ENCODE measurements around the gene CCKAR.

The CCKAR gene

DNA sequence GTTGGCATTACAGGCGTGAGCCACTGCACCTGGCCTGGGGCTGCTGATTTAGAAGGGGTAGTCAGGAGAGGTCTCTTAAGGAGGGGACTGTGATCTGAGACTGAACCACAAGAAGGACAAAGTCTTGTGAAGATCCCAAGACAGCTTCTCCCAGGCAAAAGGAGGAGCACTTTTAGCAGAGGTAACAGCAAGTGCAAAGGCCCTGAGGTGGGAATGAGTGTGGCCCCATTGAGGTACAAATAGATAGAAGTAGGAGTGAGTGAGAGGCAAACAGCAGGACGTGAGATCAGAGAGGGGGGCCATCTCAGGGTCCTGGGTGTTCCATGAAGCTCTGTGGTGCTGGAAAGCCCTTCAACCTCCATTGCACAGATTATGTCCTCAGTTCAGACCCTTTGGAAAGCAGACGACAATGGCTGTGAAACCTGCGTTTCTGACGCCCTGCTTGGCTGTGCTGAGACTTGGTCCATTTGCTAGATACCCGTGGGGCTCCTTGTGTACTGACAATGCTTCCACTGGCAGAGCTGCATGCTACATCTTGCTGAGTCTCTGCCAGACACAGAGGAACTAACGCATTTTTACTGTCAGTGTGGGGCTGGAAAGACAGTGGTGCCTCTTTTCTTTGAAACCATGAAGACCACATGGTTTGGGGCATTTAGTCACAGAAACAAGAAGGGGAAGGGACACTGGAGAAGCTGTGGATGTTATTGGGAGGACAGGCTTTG, 1.3 kb upstream of the CCKAR start:
- no peak for DNase-seq (ENCODE audit: low spot score)

DNA sequence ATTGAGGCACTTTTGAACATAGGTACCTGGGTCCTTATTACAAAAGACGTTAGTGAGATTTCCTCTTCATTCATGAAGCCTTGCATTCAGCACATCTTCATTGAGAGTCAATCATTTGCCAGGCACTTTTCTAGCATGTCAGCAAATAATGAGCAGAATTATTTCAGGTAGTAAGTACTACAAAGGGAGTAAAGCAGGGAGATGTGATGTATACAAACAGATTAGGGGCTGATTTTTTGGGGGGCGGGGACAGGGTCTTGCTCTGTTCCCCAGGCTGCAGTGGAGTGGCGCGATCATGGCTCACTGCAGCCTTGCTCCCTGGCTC, 638 bp upstream of the CCKAR start:
- no peak for DNase-seq (ENCODE audit: low spot score)

DNA sequence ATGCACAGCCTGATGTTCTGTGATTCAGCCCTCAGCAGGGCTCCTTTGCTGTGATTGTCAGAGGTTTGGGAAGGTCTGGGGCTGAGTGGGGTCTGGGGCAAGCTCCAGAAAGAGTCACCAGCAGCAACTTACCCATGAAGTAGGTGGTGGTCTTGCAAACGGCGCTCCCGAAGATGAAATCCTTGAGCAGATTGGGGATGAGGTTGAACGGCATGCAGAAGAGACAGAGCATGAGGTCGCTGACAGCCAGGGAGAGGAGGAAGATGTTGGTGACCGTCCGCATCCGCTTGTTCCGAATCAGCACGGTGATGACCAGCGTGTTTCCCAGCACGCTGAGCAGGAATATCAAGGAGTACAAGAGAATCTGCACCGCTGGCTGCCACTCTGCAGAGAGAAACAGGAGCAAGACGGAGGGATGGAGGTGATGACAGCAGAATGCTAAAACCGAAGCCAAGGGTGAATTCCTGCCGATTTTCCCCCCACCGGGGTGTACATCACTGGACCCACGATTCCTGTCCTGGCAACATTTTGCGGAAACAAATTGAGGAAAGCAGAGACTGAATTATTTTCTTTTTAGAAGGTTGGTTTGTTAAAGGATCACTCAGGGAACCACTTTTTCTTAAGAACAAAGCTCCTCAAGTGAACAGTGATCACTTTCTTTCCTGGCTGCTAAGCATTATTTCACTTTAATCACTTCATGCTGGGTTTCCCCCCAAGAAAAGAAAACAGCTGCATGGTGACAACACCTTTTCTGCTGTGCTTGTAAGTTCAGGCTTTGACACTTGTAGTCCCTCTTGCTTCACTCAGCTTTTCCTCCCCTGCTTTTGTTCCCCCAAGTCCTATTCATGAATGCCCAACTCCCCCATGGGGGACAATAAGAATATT, 941 bp downstream of the CCKAR start:
- DNase-seq (ENCODE audit: low spot score): no peak

DNA sequence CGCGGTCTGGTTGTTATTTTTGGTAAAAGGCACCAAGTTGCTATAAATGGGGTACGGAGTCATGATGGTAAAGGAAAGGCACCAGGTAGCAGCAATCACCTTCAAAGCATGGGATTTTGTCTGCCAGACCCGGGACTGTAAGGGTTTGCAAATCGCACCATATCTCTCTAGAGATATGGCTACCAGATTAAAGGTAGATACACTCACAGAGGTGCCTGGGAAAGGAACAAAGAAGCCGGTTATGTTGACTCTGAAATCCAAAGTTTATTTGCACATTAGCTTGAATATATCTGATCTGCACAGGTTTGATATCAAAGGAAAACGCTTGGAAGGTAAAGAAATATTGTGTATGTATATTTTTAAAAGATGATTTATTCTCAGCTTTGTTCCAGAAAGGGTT, 4.6 kb downstream of the CCKAR start:
- no peak for DNase-seq (ENCODE audit: low spot score)

DNA sequence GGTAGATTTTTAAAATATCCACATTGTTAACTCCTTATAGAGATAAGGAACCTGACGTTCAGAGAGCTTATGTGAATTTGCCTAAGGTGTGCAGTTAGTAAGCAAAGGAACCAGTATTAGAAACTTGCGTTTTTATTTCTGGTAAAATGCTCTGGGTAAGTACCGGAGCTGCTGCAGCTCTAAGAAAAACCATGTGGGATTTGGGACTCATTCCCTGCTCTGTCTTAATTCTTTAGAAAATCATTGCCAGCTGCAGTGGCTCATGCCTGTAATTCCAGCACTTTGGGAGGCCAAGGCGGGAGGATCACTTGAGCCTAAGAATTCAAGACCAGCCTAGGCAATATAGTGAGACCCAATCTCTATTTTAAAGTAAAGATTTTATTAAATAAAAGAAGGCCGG, 5.8 kb downstream of the CCKAR start:
- no peak for DNase-seq (ENCODE audit: low spot score)

DNA sequence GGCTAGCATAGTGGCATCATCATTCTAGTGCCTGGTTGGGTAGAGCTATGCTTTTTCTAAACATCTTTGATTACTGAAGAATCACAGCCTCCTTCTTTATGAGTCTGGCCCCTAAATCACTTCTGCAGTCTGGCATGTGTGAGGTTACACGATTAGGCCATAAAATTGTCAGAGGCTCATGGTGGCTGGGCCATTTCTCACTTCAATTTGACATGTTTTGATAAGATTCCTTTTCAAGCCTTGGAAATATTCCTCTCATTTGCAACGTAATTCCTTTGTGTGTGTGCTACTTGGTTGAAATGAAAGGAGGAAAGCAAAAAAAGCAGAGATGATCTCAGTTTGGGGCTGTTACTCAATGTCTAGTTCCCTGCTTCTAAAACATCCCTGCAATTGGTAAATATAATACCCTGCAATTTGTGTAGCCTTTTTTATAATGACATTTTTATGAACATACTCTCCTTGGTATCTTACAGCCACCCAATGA, 6.2 kb downstream of the CCKAR start:
- no peak for DNase-seq (ENCODE audit: low spot score)

DNA sequence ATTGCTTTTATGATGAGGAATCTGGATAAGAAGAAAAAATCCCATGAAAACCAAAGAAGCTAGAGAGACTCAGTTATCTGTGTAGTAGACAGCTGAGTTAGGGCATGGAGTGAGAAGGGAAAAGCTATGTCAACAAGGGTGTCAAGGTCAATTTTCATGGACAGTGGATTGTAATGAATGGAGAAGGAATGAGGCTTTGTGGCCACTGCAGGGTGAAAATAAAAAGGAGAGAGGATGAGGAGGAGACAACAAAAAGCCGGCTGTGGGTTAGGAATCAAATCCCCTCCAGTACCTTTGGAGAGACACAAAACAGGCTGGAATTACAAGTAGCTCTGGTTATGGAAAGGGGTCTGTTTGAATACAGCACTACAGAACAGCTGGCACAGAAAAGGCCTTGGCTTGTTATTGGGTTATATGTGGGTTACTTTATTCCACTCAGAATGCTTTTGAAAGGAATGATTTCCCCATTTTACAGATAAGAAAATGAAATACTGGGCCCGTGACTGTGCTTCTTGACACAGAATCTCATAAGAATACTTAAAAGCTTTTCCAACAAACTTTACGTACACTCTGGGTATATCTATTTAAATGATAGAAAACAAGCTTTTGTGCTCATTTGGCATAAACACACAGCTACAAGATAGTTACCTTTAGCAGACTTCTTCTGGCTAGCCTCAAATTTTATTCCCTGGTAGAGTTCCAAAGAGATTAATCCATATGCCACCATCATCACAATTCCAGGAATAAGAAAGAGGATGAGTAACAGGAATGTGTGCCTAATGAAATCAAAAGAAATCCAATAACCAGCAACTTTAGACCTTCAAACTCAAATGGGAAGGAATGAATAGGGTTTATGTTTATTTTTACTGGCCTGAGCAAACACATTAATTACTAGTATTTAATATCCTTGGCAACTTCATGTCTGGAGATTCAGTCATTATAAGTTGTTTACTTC, 7.5 kb downstream of the CCKAR start:
- no peak for DNase-seq (ENCODE audit: low spot score)

DNA sequence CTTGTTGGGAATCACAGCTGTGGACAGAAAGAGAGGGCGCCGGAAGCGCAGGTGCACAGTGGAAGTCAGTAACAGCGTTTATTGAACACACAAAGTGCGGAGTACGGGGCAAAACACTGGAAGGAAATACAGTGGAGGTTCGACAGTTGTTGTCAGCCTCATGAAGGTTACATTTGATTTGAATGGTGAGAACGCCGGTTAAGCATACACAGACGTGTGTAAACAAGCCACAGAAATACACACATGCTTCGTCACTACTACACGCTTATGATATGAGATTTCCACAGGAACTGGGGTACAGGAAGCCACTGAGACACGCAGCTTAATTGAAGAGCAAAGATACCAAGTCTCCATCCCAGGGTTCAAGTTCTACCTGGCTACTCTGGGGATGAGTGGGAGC, 12.0 kb downstream of the CCKAR start:
- DNase-seq (ENCODE audit: low spot score): no peak

DNA sequence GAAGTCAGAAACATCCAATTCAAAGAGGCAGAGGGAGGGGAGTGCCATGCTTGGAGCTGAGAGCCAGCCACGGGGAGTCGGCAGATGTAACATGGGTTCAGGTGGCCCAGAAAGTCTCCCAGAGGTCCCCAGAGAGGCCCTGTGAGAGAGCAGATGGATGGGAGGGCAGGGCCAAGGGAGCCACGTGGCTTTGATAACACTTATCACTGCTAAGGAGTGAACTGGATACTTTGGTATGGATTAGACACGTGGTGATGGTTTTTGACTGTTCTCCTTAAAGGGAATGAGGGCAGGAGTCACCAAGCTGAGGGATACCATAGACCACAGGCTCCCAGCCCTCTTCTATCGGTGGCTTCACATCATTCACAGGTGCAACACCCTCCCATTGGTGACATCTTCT, 13.7 kb downstream of the CCKAR start:
- DNase-seq (ENCODE audit: low spot score): no peak

DNA sequence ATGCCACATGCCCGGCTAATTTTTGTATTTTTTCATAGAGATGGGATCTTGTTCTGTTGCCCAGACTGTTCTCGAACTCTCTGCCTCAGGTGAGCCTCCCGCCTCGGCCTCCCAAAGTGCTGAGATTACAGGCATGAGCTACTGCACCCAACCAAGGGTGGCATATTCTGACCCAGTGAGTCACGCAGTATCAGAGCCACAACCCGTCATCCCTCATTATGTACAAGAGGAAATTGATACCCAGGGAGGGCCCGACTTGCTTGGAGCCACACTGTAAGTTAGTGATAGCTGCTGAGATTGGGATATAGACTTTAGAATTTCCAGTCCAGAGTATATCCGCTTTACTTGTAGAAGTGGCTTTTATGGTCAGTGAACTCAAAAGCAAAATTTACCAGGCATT, 14.6 kb downstream of the CCKAR start:
- no peak for DNase-seq (ENCODE audit: low spot score)

DNA sequence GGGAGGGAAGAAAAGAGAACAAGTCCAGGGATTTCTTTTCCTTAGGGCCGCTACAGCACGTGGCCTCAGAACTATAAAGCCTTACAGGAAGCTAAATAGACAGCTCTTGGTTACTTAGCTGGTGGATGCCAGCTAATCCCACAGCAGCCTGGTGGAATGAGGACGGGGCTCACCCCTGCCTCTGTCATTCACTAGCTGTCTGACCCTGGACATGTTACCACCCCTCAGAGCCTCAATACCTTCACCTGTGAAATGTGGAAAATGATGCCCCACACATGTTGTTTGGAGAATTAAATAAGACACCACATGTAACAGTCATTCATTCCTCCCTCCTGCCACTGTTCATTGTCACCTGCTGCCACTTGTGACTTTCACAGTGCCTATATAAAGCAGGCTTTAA, 15.7 kb downstream of the CCKAR start:
- no peak for DNase-seq (ENCODE audit: low spot score)

DNA sequence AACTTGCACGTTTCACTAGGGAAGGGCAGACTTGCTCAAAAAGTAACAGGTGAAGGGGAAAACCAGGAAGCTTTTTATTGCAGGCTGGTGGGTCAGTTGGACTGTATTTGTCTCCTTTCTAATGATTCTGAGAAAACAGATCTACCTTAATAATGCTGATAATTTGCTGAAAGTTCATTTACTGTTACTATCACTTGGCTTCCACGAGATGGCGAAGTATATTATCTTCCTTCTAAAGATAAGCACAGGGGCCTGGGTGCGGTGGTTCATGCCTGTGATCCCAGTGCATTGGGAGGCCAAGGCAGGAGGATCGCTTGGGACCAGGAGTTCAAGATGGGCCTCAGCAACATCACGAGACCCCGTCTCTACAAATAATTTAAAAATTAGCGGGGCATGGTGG, 16.4 kb downstream of the CCKAR start:
- no peak for DNase-seq (ENCODE audit: low spot score)

DNA sequence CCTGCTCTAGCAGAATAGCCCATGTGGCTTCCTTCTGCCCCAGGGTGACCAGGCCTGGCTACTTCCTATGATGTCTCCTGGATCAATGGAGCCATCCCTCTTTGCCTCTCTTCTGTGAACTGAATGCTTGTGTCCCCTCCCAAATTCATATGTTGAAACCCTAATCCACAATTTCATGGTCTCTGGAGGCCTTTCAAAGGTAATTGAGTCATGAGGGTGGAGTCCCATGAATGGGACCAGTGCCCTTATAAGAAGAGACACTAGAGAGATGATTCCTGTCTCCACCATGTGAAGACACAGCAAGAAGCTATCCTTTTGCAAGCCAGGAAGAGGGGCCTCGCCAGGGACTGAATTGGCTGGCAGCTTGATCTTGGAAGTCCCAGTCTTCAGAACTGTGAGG, 18.4 kb downstream of the CCKAR start:
- no peak for DNase-seq (ENCODE audit: low spot score)

DNA sequence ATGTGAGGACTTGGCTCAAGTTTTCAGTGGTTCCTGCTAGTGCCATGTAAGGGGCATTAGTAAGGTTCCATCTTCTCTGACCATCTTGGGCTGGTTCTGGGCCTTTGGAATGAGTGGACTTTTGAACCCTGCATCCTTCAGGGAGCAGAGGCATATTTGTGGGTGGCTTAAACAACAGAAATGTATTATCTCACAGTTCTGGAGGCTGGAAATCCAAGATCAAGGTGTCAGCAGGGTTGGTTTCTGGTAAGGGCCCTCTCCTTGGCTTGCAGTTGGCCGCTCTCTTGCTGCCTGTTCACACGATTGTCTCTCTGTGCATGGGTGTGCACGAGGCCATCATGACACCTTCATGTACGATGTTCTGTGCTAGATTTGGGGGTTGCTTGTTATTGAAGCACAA, 21.3 kb downstream of the CCKAR start:
- DNase-seq (ENCODE audit: low spot score): no peak

DNA sequence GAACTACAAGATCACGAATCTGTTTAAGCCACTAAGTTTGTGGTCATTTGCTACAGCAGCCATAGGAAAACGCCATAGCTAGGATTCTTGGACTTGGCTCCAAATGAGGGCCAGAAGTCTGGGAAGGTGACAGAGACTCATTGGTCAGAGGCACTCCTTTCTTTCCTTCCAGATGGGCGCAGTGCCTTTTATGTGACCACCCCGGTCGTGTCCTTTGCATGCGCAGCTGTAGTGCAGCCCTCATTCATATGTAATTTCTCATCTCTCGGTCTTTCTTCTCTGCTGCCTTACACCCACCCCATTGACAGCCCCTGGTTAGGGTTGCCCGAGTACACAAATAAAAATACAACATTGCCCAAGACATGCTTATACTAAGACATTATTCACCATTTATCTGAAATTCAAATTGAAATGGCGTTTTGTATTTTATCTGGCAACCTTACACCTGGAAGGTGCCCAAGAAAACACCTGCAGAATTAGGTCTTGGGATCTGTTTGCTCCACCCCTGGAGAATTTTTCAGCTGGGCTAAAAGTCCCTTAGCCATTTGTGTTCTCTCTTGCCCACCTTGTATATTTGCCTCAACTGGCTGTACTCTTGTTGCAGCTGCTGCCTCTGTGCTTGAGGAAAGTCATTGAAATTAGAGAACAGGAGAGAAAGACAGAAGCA, 21.9 kb downstream of the CCKAR start:
- DNase-seq (ENCODE audit: low spot score): no peak

DNA sequence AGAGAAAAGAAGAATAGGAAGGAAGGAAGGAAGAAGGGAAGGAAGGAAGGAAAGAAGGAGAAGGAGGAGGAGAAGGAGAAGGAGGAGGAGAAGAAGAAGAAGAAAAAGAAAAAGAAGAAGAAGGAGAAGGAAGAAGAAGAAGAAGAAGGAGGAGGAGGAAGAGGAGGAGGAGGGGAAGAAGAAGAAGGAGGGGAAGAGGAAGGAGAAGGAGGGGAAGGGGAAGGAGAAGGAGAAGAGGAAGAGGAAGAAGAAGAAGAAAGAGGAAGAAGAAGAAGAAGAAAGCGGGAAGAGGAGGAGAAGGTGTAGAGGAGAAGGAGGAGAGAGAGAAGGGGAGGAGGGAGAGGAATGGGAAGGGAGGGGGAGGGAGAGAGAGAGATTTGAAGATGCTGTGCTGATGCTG, 22.6 kb downstream of the CCKAR start:
- no peak for DNase-seq (ENCODE audit: low spot score)

DNA sequence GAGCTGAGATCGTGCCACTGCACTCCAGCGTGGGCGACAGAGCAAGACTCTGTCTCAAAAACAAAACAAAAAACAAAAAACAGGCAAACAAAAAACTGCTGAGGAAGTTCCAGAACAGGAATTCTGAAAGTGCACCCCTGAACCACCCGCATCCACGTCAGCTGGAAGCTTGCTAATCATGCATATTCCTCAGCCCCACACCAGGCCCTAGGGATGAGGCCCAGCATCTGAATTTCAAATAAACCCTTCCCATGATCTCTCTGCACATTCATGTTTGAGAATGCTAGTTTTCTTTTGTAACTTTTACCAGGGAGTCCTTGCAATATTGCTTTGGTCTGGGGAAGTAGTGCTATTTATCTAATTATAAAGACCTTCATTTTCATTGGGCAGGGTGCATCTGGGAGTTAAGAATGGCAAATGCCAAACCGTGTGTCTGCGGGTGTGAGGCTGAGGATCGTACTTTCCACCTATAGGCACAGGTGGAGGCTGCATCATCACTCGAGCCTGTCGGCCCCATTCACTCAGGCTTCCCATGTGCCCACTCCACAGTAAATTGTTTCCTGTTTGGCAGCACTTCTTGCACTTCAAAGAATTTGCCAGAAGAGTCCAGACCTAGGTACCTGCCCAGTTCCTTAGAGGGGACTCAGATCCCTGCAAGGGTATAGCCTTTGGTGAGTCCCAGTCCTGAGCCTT, 23.6 kb downstream of the CCKAR start:
- no peak for DNase-seq (ENCODE audit: low spot score)

DNA sequence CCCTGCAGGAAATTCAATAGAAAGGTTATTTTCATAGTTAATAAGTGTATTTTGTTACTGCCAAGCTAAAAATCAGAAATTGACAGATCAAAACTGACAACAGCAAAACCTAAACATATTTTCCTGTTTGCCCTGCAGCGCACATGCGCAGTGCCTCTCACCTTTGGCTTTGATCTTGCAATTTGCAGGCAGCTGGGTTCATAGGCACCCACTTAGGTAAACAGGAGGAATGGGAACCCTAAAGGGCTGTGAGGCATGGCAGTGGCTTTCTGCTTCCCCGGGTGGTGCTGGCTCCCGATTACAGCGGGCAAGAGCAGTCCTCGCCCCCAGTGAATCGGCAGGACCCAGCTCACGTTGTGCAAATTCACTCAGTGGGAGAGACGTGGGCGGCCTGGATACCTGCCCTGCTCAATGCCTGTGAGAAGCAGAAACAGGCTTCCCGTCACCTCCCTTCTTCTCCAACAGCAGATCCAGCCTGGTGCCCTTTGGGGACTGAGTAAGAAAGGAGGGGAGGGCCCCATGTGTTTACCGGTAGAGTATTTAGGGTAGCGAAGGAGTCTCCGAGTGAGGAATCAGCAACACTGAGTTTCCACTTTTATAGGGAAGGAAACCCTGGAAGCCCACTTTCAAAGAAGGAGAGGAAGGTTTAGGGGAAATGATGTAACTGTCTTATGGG, 25.7 kb downstream of the CCKAR start:
- no peak for DNase-seq (ENCODE audit: low spot score)

DNA sequence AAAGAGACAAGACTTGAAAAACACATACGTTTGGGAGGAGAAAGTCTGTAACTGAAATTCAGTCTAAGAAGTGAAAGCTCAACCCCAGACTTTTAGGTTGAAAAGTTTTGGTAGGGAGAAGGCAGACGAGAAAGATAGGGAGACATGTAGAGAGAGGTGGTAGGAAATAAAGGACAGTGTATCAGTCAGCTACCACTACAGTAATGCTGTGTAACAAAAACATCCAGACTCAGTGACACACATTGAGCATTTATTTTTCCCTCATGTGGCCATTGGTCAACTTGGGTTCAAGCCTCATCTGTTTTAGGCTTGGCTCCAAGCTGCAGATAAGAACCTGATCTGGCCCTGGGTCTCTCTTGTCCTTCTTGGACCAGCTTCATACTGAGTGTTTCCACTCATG, 26.9 kb downstream of the CCKAR start:
- DNase-seq (ENCODE audit: low spot score): no peak

DNA sequence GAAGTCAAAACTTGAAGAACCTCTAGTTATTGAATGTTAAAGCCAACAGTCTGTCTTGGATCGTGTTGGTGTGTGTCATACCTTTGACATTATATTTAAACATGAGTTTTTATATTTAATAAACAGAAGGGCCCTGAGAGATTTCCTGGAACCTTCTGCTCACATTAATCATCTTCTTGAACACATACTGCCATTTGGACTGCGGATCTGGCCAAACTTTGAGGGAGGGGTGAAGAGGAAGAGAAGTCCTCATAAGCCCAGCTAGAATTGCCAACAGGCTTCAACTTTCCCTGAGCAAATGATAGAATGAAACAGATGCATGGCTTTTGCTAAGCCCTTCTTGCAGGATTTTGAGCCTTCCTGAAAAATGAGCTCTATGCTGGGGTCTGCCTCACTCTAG, 27.4 kb downstream of the CCKAR start:
- no peak for DNase-seq (ENCODE audit: low spot score)
